GM19468 (cell line): ENCODE data around the gene RIPOR3.

ENCODE experiments used
- ATAC-seq: cut with Tn5 transposase; IDR thresholded peaks from one replicate; pipeline ENCODE4 v1.9.1; 2021; ENCODE audit warnings: mild to moderate bottlenecking, moderate library complexity, moderate number of reproducible peaks; ENCODE audit not compliant: unreplicated experiment; ENCODE audit errors: extremely low read depth

Gene RIPOR3

GRCh38 chr20:50563133-50563944, 128.0 kb downstream of the RIPOR3 start:
- ATAC-seq = no peak

GRCh38 chr20:50562262-50562701, 129.1 kb downstream of the RIPOR3 start:
- ATAC-seq = no peak

- no peak for ATAC-seq
These were observed 129.8 kb downstream of the RIPOR3 start for GRCh38 chr20:50561379-50562078.

DNA sequence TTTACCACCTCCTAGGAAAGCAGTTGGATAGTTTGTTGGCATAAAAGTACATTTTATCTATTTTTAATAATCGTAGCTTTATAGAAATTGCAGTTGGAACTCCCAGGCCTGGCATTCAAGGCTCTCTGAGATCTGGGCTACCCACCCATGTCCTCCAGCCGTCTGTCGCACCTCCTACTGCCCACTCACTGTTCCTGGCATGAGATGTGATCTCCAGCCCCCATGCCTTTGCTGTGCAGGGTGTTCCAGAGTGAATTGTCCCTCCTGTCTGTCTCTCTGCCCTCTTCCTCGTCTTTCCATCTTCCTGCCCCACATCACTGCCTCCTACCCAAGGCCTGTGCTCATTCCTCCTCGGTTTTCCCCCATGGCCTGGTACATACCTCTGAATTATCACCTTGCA, 130.5 kb downstream of the RIPOR3 start:
- no peak for ATAC-seq

DNA sequence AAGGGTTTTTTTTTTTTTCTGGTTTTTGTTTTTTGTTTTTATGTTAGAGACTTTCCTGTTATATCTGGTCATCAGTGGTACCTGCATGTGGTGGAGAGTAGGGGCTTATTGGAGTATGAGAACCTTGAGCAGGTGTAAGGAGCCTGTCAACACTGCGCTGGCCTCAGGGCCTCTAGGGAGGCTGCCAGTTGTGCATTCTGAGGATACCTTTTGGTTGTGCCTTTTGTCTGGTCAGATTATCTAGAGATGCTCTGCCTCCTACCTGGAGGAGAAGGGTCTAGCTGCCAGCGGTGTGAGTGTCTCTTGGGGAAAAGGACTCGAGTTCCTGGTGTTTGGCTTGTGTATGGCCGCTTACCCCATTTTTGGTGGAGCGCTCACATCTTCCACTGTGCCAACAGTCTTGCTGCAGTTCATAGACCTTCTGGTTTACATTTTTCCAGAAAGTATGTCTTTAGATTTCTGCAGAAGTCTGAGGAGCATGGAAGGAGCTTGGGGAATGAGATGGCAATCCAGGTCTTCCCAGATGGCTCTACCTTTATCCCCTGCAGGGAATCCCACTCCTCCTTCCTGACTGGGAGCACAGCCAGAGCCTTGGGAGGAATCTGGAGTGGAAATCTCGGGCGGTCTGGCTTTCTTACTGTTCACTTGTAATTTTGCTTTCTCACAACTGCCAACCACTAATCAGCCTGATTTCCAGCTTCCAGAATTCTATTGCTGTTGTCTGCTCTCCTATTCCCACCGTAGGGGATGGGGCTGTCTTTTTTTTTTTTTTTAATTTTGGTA, 131.3 kb downstream of the RIPOR3 start:
- no peak for ATAC-seq

GRCh38 chr20:50559149-50559548, 132.2 kb downstream of the RIPOR3 start:
- ATAC-seq = no peak

- no peak for ATAC-seq
These were observed 132.8 kb downstream of the RIPOR3 start for GRCh38 chr20:50558483-50558925.

DNA sequence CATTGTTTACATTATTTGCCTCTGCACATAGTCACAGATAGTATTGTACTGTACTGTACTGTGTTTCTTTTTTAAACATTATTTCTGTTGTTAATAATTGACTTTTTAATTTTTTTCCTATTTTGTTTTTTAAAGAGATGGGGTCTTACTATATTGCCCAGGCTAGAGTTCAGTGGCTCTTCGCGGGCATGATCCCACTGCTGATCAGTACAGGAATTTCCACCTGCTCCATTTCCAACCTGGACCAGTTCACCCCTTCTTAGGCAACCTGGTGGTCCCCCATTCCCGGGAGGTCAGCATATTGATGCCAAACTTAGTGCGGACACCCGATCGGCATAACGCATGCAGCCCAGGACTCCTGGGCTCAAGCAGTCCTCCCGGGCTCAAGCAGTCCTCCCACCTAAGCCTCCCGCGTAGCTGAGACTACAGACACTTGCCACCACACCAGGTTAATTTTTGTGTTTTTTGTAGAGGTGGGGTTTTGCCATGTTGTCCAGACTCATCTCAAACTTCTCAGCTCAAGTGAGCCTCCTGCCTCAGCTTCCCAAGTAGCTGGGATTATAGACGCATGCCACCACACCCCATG, 133.7 kb downstream of the RIPOR3 start:
- ATAC-seq = no peak

DNA sequence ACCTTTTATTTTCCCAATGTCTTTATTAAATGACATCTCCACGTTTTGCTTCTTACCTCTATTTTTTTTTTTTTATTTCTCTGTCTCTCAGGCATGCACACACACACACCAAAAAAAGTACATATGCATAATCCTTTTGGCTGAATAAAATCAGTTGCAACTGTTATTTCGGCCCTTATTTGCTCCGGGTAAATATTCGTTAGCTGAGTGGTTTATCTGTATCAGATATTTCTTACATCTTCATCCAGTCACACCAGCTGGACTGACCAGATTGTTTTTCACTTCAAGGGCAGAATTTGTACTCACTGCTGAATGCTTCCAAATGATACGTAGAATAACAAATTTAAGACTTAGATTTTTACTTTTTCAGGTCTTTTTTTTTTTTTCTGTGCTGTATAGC, 135.7 kb downstream of the RIPOR3 start:
- ATAC-seq = no peak

DNA sequence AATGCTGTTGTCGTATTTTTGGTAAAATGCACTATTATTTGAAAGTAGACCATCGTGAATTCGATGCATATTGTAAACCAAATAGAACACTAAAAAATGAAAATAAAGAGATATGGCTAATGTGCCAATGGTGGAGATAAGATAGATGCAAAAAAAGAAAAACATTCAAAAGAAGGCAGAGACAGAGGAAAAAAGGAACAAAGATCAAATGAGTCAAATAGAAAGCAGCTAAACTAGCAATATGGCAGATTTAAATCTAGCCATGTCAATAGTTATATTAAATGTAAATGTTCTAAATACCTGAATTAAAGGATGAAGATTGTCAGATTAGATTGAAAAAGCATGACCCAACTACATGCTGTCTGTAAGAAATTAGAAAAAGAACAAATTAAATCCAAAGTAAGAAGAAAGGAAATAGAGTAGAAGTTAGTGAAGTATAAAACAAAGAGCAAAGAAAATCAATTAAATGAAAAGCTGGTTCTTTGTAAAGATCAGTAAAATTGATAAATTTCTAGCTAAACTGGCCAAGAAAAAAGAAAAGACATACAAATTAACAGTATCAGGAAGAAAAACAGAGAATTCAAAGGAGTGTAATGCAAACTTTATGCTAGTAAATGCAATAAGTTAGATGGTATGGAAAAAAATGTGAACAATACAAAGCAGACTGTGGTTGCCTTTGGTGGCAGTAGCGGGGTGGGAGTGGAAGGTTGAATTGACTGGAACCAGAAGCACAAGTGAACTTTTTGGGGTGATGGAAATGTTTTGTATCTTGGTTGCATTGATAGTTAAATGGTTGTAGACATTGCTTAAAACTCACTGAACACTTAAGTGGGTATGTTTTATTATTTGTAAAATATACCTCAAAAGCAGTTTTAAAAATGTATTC, 136.4 kb downstream of the RIPOR3 start:
- ATAC-seq = no peak

DNA sequence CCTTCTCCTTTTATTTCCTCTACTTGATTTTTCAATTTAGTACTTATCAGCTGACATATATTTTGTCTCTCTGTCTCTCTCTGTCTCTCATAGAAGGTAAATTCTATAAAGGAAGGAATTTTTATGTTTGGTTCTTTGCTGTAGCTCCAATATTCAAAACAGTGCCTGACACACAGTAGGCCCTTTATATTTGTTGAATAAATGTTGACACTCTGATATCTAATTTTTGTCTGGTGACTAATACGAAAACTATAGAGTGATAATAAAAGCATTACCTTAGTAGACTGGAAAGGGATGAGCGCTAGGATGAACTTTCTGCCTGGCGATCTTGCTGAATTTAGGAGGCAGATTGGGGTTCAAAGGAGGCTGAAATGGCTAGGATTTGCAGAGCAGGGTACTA, 138.4 kb downstream of the RIPOR3 start:
- no peak for ATAC-seq

- ATAC-seq = no peak
These were observed 140.1 kb downstream of the RIPOR3 start for GRCh38 chr20:50551288-50551687.

DNA sequence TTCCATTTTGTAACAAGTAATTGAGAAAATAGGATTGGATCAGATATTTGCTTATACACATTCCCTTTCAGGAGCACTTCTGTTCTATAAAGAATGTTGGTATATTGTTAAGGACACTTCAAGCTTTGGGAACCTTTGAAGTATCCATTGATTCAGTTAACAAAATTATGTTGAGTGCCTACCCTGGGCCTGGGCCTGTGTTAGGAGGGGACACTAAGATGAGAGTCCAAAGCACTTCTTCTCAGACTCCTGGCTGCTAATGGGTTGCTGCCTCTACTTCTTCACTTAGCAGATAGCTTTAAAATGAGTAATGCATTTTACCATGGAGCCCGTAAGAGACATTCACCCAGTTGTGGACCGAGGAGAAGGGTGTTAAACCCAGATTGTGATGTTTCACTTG, 140.8 kb downstream of the RIPOR3 start:
- ATAC-seq = no peak

GRCh38 chr20:50548396-50548795, 142.9 kb downstream of the RIPOR3 start:
- no peak for ATAC-seq

GRCh38 chr20:50547964-50548363, 143.4 kb downstream of the RIPOR3 start:
- ATAC-seq = no peak

- ATAC-seq = no peak
These were observed 144.5 kb downstream of the RIPOR3 start for GRCh38 chr20:50546729-50547314.

DNA sequence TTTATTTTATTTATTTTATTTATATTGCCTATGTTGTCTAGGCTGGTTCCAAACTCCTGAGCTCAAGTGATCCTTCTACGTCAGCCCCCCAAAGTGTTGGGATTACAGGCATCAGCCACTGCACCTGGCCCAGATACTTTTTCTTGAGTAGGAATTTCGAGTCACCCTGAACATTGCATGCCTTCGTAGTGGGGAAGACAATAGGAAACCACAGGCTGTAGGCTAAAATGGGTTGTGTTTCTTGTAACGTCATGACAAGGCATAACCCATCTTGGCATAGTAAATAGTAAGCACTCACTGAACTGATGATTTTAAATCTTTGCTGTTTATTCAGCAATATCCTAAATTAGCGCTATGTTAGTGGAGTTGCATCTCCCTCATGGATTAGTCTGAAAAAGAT, 146.2 kb downstream of the RIPOR3 start:
- no peak for ATAC-seq

GRCh38 chr20:50543326-50543725, 148.0 kb downstream of the RIPOR3 start:
- ATAC-seq = no peak

GRCh38 chr20:50541606-50542041, 149.7 kb downstream of the RIPOR3 start:
- peak; percentile 34 for ATAC-seq
